AG09319 (cell line): ENCODE data around the gene AGPAT3.

ENCODE experiments used
- DNase-seq: peaks from one replicate; pipeline ENCODE4 v3.0.0-alpha.2; 2010; ENCODE audit warnings: low read depth; ENCODE audit errors: extremely low read depth
- TF ChIP-seq, protein P1 (sequence below): IDR thresholded peaks from 2 replicates; pipeline ENCODE4 v1.5.1; 2011; ENCODE audit warnings: low read depth, mild to moderate bottlenecking, inconsistent platforms, low read length, moderate library complexity

Gene AGPAT3

GRCh38 chr21:44002511-44002910, 137.5 kb downstream of the AGPAT3 start:
- no peak for DNase-seq

DNA sequence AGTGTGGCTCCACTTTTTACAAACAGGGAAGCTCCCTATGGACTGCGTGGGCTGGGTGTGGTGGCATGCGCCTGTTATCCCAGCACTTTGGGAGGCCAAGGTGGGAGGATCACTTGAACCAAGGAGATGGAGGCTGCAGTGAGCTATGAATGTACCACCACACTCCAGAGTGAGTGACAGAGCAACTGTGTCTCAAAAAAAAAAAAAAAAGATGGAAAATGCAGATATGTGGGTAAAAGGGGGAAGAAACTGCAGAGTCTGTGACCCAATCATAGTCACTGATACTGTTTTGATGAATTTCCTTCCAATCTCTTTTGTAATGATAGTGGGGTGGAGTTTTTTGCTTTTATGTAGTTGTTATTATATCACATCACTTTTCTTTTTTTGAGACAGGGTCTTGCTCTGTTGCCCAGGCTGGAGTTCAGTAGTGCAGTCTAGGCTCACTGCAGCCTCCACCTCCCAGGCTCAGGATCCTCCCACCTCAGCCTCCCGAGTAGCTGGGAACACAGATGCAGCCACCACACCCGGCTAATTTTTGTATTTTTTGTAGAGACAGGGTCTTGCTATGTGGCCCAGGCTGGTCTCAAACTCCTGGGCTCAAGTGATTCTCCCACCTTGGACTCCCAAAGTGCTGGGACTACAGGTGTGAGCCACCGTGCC, 138.4 kb downstream of the AGPAT3 start:
- TF ChIP-seq, protein P1, sequence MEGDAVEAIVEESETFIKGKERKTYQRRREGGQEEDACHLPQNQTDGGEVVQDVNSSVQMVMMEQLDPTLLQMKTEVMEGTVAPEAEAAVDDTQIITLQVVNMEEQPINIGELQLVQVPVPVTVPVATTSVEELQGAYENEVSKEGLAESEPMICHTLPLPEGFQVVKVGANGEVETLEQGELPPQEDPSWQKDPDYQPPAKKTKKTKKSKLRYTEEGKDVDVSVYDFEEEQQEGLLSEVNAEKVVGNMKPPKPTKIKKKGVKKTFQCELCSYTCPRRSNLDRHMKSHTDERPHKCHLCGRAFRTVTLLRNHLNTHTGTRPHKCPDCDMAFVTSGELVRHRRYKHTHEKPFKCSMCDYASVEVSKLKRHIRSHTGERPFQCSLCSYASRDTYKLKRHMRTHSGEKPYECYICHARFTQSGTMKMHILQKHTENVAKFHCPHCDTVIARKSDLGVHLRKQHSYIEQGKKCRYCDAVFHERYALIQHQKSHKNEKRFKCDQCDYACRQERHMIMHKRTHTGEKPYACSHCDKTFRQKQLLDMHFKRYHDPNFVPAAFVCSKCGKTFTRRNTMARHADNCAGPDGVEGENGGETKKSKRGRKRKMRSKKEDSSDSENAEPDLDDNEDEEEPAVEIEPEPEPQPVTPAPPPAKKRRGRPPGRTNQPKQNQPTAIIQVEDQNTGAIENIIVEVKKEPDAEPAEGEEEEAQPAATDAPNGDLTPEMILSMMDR: no peak
- DNase-seq: no peak

More at GRCh38 chr21:44002511-44002910, 137.5 kb downstream of the AGPAT3 start:
- TF ChIP-seq, protein P1: no peak

- TF ChIP-seq, protein P1: no peak
- no peak for DNase-seq
These were observed 140.0 kb downstream of the AGPAT3 start for GRCh38 chr21:44005071-44005470.

DNA sequence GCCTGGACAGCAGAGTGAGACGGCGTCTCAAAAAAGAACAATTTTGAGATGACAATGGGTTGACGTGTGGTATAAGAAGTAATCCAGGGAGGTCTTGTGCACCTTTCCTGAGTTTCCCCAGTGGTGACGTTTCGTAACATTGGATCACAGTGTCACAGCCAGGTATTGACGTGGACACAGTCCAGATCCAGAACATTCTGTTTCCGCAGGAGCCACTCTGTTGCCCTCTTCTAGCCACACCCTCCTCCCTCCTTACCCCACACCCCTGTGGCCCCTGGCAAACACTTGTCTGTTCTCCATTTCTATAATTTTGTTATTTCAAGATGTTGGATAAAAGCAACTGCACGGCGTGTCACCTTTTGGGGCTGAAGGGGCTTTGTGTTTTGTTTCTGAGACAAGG, 140.6 kb downstream of the AGPAT3 start:
- no peak for DNase-seq
- TF ChIP-seq, protein P1: no peak

- peak; percentile 39 for DNase-seq
- TF ChIP-seq, protein P1: no peak
These were observed 141.1 kb downstream of the AGPAT3 start for GRCh38 chr21:44006017-44006619.

DNA sequence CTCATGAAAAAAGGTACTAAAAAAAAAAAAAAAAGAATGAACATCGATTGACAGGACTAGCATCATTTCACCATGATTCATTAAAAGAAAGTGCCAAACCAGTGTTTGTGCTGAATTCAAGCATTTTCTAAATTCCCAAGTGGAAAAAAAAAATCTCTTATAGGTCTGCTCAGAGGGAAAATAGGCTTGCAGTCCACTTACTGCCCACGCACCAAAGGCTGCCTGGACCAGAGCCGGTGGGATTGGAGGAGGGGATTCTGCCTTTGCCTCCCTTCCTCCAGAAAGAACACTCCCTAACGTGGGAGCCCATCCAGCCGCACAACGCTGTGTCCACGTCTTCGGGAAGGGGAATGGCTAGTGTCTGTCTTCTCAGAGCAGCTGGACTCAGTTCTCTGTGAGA, 141.6 kb downstream of the AGPAT3 start:
- no peak for DNase-seq
- TF ChIP-seq, protein P1: no peak

GRCh38 chr21:44010429-44010828, 145.4 kb downstream of the AGPAT3 start:
- TF ChIP-seq, protein P1: no peak
- DNase-seq: no peak
